ENCODE results near the gene NPEPPS.

The NPEPPS gene

GRCh38 chr17:47670064-47670463 lies 139.2 kb downstream of the NPEPPS start:
- no peak overlapping the region for H3K4me3 ChIP-seq (ENCODE audit: low read depth, low read length)
- no peak for TF ChIP-seq CTCF (IDR thresholded peaks at IDR 0.05; ENCODE audit: borderline replicate concordance, insufficient read depth, low read depth, low read length)

Data from GM12875 (cell line).